K562 (cell line): ENCODE results near the gene NT5DC4. TPM values are rescaled to one million over a fixed set of nuclear protein-coding genes. Genes with fewer than 3 reads are reported as not detected.

Experiments used
- CAMTA2 ChIP-seq: fragments of 250-450 bp; sonication (Bioruptor Pico); conservative IDR thresholded peaks from 2 replicates; pipeline ENCODE4 v1.5.1; 2022
- DDX20 ChIP-seq: fragments of 450-650 bp; IDR thresholded peaks from 2 replicates; pipeline ENCODE4 v1.6.1; 2016; ENCODE audit warnings: missing genetic modification characterization, low read depth, mild to moderate bottlenecking, missing compliant biosample characterization, moderate library complexity
- ELF4 ChIP-seq: fragments of 450-650 bp; formaldehyde crosslinking; IDR thresholded peaks from 2 replicates; pipeline ENCODE4 v1.4.0; 2022; ENCODE audit warnings: missing genetic modification characterization
- GATAD2B ChIP-seq: fragments of 450-650 bp; IDR thresholded peaks from 2 replicates; pipeline ENCODE4 v1.6.1; 2017; ENCODE audit warnings: mild to moderate bottlenecking, borderline replicate concordance
- NCOA6 ChIP-seq: fragments of 450-650 bp; IDR thresholded peaks from 2 replicates; pipeline ENCODE4 v1.6.1; 2017; ENCODE audit warnings: mild to moderate bottlenecking
- NCOR1 ChIP-seq: fragments of 450-650 bp; IDR thresholded peaks from 2 replicates; pipeline ENCODE4 v1.6.1; 2016; ENCODE audit warnings: mild to moderate bottlenecking, moderate library complexity
- RB1 ChIP-seq: fragments of 450-650 bp; IDR thresholded peaks from 2 replicates; pipeline ENCODE4 v1.6.1; 2017; ENCODE audit warnings: low read depth, mild to moderate bottlenecking
- RBM17 ChIP-seq: fragments of 200-400 bp; formaldehyde crosslinking; IDR thresholded peaks from 2 replicates; pipeline ENCODE4 v1.6.1; 2017; ENCODE audit warnings: low read depth, mild to moderate bottlenecking, low read length, borderline replicate concordance
- RFX7 ChIP-seq: fragments of 250-450 bp; sonication (Bioruptor Pico); IDR thresholded peaks from 2 replicates; pipeline ENCODE4 v1.5.1; 2021; ENCODE audit warnings: mild to moderate bottlenecking
- TAF7 ChIP-seq: fragments of 450-650 bp; IDR thresholded peaks from 2 replicates; pipeline ENCODE4 v1.6.1; 2016; ENCODE audit warnings: missing genetic modification characterization, missing compliant biosample characterization
- TBL1XR1 ChIP-seq, 2 experiments: IDR thresholded peaks; 2 replicates each; pipeline ENCODE4 v1.6.1; 2012; ENCODE audit warnings: improper control_type of control experiment in 2 of 2, low read length in 2 of 2, mild to moderate bottlenecking in 1 of 2
- ZNF431 ChIP-seq: sonication (generic); formaldehyde crosslinking; IDR thresholded peaks from 2 replicates; pipeline ENCODE4 v1.8.0; 2022; ENCODE audit warnings: mild to moderate bottlenecking, missing genetic modification reagents
- polyA plus RNA-seq, 8 experiments: library from polyadenylated mRNA; depleted of rRNA in 4 of 8; stranded (reverse) in 5 of 8; unstranded in 3 of 8; fragments of >200 nt; fragmentation: Nextera tagmentation in 2 of 8; fragmentation: Illumina TruSeq in 1 of 8; extraction: Ambion mirVana in 2 of 8; extraction: Trizol in 1 of 8; gene quantifications; 2 replicates each; pipeline versions ENCODE4 v1.2.1 to v1.2.3, GENCODE V29; 2011 to 2014; ENCODE audit warnings: inconsistent platforms in 1 of 8, missing spikeins in 1 of 8
- total RNA-seq, 7 experiments: library from RNA; depleted of rRNA in 6 of 7; stranded (reverse); fragments of >200 nt in 6 of 7; fragmentation: Illumina TruSeq in 2 of 7; extraction: Trizol in 2 of 7; gene quantifications; 2 replicates each; pipeline versions ENCODE4 v1.2.1 to v1.2.3, GENCODE V29; 2011 to 2021; ENCODE audit warnings: low replicate concordance in 1 of 7
- TF ChIP-seq, protein P1 (sequence below): sonication (generic); formaldehyde crosslinking; IDR thresholded peaks from 2 replicates; pipeline ENCODE4 v1.8.1; 2022; ENCODE audit warnings: missing genetic modification reagents
- TF ChIP-seq, protein P2 (sequence below), 2 experiments: fragments of 450-650 bp in 1 of 2; sonication (generic) in 1 of 2; formaldehyde crosslinking in 1 of 2; IDR thresholded peaks; 2 replicates each; pipeline versions ENCODE4 v1.7.1 to v1.9.0; 2016 to 2022; ENCODE audit warnings: inconsistent platforms in 1 of 2, mild to moderate bottlenecking in 1 of 2, missing genetic modification reagents in 1 of 2
- TF ChIP-seq, protein P3 (sequence below): fragments of 450-650 bp; IDR thresholded peaks from 2 replicates; pipeline ENCODE4 v1.6.1; 2017; ENCODE audit warnings: antibody characterized with exemption

Gene NT5DC4
- total and polyA plus RNA-seq, 9 of the 15 experiments (the other 6 are each of a cell fraction or from before 2014, with no cell fraction given), result 0.44 to 6.9 (median 2.5) TPM

DNA sequence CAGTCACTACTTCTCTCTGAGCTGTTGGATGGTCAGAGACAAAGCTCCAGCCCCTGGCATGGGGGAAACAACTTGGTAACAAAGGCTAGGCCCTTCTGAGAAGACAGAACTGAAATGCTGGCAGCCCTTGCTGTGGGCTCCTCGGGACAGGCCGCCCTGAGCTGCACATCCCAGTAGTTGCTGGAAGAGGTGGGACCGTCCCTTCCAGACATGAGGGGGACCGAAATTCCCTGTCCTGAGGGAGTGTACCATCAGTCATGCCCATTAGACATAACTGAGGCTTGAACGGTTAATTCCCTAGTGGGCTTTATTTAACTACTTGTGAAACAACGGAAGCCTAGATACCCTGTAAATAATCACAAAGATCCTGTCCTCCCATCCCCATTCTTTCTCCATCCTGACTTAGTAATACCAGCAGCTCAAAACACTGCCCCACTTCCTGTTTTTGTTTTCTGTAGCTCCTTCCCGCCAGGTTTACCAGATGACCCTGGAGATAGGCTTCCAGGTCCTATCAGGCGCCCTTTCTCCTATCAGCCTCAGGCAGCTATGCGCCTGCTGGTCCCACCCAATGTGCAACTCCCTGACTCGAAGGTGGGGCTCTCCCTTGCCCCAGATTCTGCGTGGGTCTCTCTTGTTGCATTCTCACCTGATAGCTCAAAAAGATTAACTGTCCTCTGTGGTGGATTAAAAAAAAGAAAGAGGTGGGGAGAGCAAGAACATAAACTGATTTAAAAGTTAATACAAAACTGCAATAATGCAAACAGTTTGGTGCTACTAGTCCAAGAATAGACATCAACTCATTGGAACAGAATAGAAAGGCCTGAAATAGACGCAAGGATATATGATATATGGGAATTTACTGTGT is 37.0 kb upstream of the NT5DC4 start (continued):
- TF ChIP-seq, protein P1, sequence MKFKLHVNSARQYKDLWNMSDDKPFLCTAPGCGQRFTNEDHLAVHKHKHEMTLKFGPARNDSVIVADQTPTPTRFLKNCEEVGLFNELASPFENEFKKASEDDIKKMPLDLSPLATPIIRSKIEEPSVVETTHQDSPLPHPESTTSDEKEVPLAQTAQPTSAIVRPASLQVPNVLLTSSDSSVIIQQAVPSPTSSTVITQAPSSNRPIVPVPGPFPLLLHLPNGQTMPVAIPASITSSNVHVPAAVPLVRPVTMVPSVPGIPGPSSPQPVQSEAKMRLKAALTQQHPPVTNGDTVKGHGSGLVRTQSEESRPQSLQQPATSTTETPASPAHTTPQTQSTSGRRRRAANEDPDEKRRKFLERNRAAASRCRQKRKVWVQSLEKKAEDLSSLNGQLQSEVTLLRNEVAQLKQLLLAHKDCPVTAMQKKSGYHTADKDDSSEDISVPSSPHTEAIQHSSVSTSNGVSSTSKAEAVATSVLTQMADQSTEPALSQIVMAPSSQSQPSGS (CRISPR knock-in tag), result no peak
- TF ChIP-seq RBM17 (no peak), NCOA6 (0 out of 2 replicates have a peak, but pooled peaks have one; percentile 13), RFX7 (CRISPR knock-in tag) (no peak), CAMTA2 (CRISPR knock-in tag) (no peak), RB1 (peak; percentile 94), ZNF431 (0 out of 2 replicates have a peak, but pooled peaks have one; percentile 28), DDX20 (no peak), ELF4 (peak; percentile 56; the same call in 1 of the 2 replicates), NCOR1 (peak; percentile 94), TAF7 (tag) (no peak), TBL1XR1 (IDR thresholded peaks at IDR 0.05; ENCODE audit: low read length in 2 of 2) (peak; percentile 90 to 96; a peak in 3 of 4 replicates), GATAD2B (peak; percentile 99)
- TF ChIP-seq, protein P2, sequence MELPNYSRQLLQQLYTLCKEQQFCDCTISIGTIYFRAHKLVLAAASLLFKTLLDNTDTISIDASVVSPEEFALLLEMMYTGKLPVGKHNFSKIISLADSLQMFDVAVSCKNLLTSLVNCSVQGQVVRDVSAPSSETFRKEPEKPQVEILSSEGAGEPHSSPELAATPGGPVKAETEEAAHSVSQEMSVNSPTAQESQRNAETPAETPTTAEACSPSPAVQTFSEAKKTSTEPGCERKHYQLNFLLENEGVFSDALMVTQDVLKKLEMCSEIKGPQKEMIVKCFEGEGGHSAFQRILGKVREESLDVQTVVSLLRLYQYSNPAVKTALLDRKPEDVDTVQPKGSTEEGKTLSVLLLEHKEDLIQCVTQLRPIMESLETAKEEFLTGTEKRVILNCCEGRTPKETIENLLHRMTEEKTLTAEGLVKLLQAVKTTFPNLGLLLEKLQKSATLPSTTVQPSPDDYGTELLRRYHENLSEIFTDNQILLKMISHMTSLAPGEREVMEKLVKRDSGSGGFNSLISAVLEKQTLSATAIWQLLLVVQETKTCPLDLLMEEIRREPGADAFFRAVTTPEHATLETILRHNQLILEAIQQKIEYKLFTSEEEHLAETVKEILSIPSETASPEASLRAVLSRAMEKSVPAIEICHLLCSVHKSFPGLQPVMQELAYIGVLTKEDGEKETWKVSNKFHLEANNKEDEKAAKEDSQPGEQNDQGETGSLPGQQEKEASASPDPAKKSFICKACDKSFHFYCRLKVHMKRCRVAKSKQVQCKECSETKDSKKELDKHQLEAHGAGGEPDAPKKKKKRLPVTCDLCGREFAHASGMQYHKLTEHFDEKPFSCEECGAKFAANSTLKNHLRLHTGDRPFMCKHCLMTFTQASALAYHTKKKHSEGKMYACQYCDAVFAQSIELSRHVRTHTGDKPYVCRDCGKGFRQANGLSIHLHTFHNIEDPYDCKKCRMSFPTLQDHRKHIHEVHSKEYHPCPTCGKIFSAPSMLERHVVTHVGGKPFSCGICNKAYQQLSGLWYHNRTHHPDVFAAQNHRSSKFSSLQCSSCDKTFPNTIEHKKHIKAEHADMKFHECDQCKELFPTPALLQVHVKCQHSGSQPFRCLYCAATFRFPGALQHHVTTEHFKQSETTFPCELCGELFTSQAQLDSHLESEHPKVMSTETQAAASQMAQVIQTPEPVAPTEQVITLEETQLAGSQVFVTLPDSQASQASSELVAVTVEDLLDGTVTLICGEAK (IDR thresholded peaks at IDR 0.05), result no peak
- TF ChIP-seq, protein P2 (CRISPR knock-in tag; IDR thresholded peaks at IDR 0.05), result no peak
- TF ChIP-seq, protein P3, sequence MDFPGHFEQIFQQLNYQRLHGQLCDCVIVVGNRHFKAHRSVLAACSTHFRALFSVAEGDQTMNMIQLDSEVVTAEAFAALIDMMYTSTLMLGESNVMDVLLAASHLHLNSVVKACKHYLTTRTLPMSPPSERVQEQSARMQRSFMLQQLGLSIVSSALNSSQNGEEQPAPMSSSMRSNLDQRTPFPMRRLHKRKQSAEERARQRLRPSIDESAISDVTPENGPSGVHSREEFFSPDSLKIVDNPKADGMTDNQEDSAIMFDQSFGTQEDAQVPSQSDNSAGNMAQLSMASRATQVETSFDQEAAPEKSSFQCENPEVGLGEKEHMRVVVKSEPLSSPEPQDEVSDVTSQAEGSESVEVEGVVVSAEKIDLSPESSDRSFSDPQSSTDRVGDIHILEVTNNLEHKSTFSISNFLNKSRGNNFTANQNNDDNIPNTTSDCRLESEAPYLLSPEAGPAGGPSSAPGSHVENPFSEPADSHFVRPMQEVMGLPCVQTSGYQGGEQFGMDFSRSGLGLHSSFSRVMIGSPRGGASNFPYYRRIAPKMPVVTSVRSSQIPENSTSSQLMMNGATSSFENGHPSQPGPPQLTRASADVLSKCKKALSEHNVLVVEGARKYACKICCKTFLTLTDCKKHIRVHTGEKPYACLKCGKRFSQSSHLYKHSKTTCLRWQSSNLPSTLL, result no peak
